HG02840 (cell line): ENCODE results near the gene SLC49A3.
"Not testable (repeated sequence)": the region's sequence is repeated elsewhere in the genome, so short reads cannot be mapped to it uniquely, and the experiment has no call there.

ENCODE experiments used
- ATAC-seq: cut with Tn5 transposase; IDR thresholded peaks from one replicate; pipeline ENCODE4 v1.9.1; 2021; ENCODE audit warnings: mild to moderate bottlenecking, moderate library complexity, moderate number of reproducible peaks; ENCODE audit not compliant: unreplicated experiment, low FRiP score

Gene SLC49A3

GRCh38 chr4:635851-636627 is 52.9 kb downstream of the SLC49A3 start:
- no peak for ATAC-seq

DNA sequence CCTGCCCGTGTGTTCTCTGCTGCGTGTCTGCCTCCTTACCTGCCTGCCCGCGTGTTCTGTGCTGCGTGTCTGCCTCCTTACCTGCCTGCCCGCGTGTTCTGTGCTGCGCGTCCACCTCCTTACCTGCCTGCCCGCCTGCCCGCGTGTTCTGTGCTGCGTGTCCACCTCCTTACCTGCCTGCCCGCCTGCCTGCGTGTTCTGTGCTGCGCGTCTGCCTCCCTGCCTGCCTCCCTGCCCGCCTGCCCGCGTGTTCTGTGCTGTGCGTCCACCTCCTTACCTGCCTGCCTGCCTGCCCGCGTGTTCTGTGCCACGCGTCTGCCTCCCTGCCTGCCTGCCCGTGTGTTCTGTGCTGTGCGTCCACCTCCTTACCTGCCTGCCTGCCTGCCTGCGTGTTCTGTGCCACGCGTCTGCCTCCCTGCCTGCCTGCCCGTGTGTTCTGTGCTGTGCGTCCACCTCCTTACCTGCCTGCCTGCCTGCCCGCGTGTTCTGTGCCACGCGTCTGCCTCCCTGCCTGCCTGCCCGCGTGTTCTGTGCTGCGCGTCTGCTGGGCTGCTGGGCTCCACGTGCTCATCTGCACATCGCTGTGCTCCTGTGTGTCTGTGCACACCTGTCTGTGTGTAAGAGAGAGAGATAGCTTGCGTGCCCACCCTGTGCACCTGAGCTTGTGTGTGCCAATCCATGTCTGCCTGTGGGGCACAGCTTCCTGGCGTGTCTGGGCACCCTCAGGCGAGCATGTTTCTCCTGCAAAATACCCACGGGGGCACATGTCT is 53.7 kb downstream of the SLC49A3 start:
- ATAC-seq, result not testable (repeated sequence)

- no peak for ATAC-seq
Measured at GRCh38 chr4:634599-634985, 54.4 kb downstream of the SLC49A3 start.

DNA sequence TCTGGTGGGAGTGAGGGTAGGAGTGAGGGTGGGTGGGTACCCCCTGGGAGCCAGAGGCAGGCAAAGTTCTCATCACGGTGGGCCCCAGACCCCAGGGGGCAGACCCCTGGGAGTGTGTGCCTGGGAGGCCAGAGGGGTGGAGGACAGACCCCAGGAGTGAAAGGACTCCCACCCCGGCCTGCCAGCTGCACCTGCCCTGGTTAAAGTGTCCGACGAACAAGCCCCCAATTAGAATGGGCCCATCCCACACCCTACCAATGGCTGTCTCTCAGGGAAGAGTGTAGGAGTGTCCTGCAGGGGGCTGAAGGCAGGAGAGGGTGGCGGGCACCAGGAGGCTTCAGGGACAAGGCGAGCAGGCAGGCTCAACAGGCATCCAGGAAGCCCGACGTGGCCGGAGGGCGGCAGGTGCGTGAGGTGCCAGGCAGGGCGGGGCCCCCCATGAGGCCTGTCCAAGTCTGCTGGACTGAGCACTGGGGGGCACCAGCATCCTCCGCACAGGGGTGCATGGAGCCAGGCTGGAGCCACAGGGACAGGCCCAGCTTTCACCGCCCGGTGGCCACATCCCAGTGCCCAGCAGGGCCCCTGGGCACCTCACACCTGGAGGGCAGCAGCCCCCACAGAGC is 54.9 kb downstream of the SLC49A3 start:
- ATAC-seq, result no peak

GRCh38 chr4:633406-633805 is 55.5 kb downstream of the SLC49A3 start:
- ATAC-seq, result no peak

DNA sequence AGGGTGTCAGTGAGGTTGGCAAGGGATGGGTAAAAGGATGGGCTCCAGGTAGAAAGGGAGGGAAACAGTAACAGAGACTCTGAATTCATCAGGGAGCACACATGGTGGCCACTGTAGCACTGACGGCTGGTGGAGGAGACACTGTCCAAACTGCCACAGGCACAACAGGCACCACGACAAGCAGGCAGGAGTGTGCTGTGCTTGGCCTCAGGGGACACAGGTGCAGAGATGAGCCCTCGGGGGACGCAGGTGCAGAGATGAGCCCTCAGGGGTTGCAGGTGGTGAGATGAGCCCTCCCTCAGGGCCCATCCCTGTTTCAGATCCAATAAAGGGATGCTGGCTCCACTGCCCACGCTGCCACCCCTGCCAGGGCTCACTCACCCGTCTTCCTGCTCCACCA is 56.0 kb downstream of the SLC49A3 start:
- no peak for ATAC-seq

- ATAC-seq, result no peak
Measured at GRCh38 chr4:632196-632790, 56.7 kb downstream of the SLC49A3 start.
